ENCODE results near the gene CCNB3. TPM values are rescaled to one million over a fixed set of nuclear protein-coding genes. Genes with fewer than 3 reads are reported as not detected.

The CCNB3 gene
- total RNA-seq, 6 experiments from 2014 or later: 0.18 to 1.5 (median 0.42) TPM

GRCh38 chrX:50333308-50333707 lies 128.7 kb downstream of the CCNB3 start:
- H3K27me3 ChIP-seq: no peaks in the 10 kb centered on the region
- no peak overlapping the region for H3K27ac ChIP-seq
- no peak overlapping the region for H3K4me3 ChIP-seq
- WGBS (ENCODE audit: insufficient coverage, low coverage, low lambda C conversion rate, missing lambda C conversion rate): 68% methylated on average over 6 of the region's 6 CpGs
- intact Hi-C loops (cut with DNase I): no loop called here
- DNase-seq (no peak), ATAC-seq (no peak)
- H3K36me3 ChIP-seq: no peaks in the 10 kb centered on the region
- H3K4me1 ChIP-seq: no peaks in the 10 kb centered on the region
- TF ChIP-seq POLR2A (IDR thresholded peaks at IDR 0.05): no peak
- TF ChIP-seq CTCF (IDR thresholded peaks at IDR 0.05): no peak
- H3K9me3 ChIP-seq: no peaks in the 10 kb centered on the region

- DNase-seq (no peak), ATAC-seq (no peak)
- Histone ChIP-seq H3K27me3 (no peaks in the 10 kb centered on the region), H3K27ac (no peak overlapping the region), H3K36me3 (no peaks in the 10 kb centered on the region), H3K9me3 (no peaks in the 10 kb centered on the region), H3K4me3 (no peak overlapping the region), H3K4me1 (no peaks in the 10 kb centered on the region)
- TF ChIP-seq POLR2A (IDR thresholded peaks at IDR 0.05): no peak
- TF ChIP-seq CTCF (IDR thresholded peaks at IDR 0.05): no peak
- intact Hi-C loops (cut with DNase I): no loop called here
Measured at GRCh38 chrX:50343917-50344316, 139.4 kb downstream of the CCNB3 start.

GRCh38 chrX:50372966-50373365 lies 168.4 kb downstream of the CCNB3 start:
- DNase-seq (no peak), ATAC-seq (no peak)
- Histone ChIP-seq H3K27me3 (no peaks in the 10 kb centered on the region), H3K27ac (no peak overlapping the region), H3K4me3 (no peak overlapping the region), H3K9me3 (no peaks in the 10 kb centered on the region), H3K36me3 (no peaks in the 10 kb centered on the region), H3K4me1 (no peaks in the 10 kb centered on the region)
- TF ChIP-seq POLR2A (IDR thresholded peaks at IDR 0.05): no peak
- TF ChIP-seq CTCF (IDR thresholded peaks at IDR 0.05): no peak
- WGBS (ENCODE audit: insufficient coverage, low coverage, low lambda C conversion rate, missing lambda C conversion rate): 48% methylated on average over 4 of the region's 4 CpGs
- intact Hi-C loops (cut with DNase I): no loop called here

GRCh38 chrX:50375481-50376267 lies 171.1 kb downstream of the CCNB3 start:
- 76% methylated on average over 9 of the region's 9 CpGs for WGBS (ENCODE audit: insufficient coverage, low coverage, low lambda C conversion rate, missing lambda C conversion rate)
- H3K36me3 ChIP-seq: no peaks in the 10 kb centered on the region
- no peaks in the 10 kb centered on the region for H3K4me1 ChIP-seq
- TF ChIP-seq CTCF (IDR thresholded peaks at IDR 0.05) (no peak), POLR2A (IDR thresholded peaks at IDR 0.05) (no peak)
- intact Hi-C loops (cut with DNase I): no loop called here
- ATAC-seq (no peak), DNase-seq (no peak)
- H3K27ac ChIP-seq: no peak overlapping the region
- H3K4me3 ChIP-seq: no peak overlapping the region
- no peaks in the 10 kb centered on the region for H3K9me3 ChIP-seq
- H3K27me3 ChIP-seq: no peaks in the 10 kb centered on the region

Data from right lobe of liver (tissue), 6 donors.